ENCODE measurements around the gene ITLN2. TPM values are rescaled to one million over a fixed set of nuclear protein-coding genes. Genes with fewer than 3 reads are reported as not detected.

The ITLN2 gene
- total and polyA plus RNA-seq, 10 of the 15 experiments (the other 5 are each of a cell fraction or from before 2014, with no cell fraction given) = not detected

GRCh38 chr1:160997323-160998038, 42.9 kb upstream of the ITLN2 start:
- BruUV-seq (replicated peaks) = no TSS peak
- Histone ChIP-seq H2AFZ (ENCODE audit: control insufficient read depth, low read depth, low read length) (no peak overlapping the region), H3K9ac (ENCODE audit: control insufficient read depth, insufficient read depth, low read length) (no peak overlapping the region), H3K4me1 (ENCODE audit: control insufficient read depth, insufficient read depth, low read length) (peaks cover 3% of the 10 kb centered on the region; the same call in 1 of the 2 replicates), H4K20me1 (ENCODE audit: control insufficient read depth, insufficient read depth) (no peaks in the 10 kb centered on the region), H3K4me2 (ENCODE audit: control insufficient read depth, insufficient read depth) (no peak overlapping the region), H3K4me3 (no peak overlapping the region), H3K27ac (ENCODE audit: control insufficient read depth, insufficient read depth) (peak overlapping the region; percentile 33; the same call in 1 of the 2 replicates), H3K9me3 (replicated peaks; ENCODE audit: control insufficient read depth, insufficient read depth, low read length) (no peaks in the 10 kb centered on the region), H3K36me3 (ENCODE audit: control insufficient read depth in 2 of 2, insufficient read depth in 2 of 2, low read length in 1 of 2) (peaks cover 5 to 17% of the 10 kb centered on the region in 2 experiments; a peak in 3 of 4 replicates), H3K27me3 (replicated peaks in 1 of 2; ENCODE audit: control insufficient read depth in 2 of 2, insufficient read depth in 2 of 2, low read length in 1 of 2) (no peaks in the 10 kb centered on the region), H3K79me2 (ENCODE audit: control insufficient read depth, insufficient read depth, low read length) (no peaks in the 10 kb centered on the region)
- POLR2A ChIA-PET = interaction anchor here (0.6 to 1.7 kb wide), 12 partner anchors 10 to 100 kb away, joined by 3 to 13 read pairs (median 4); partner anchors contain the start of genes ARHGAP30, KLHDC9 and TSTD1
- in situ Hi-C loops (cut with MboI) = no loop called here
- 0% methylated on average over 1 of the region's 1 CpG for WGBS (ENCODE audit: insufficient coverage, insufficient replicate concordance, low lambda C conversion rate, missing lambda C conversion rate)
- intact Hi-C loops (cut with micrococcal nuclease; ENCODE audit: unreplicated experiment) = loop anchor here (1.0 kb wide), 2 partner anchors 100 to 142 kb away; no protein-coding TSS in a partner anchor
- FAIRE-seq (peak; percentile 83), DNase-seq (ENCODE audit: low read depth, low spot score) (no peak), ATAC-seq (peak; percentile 93)
- CTCF ChIA-PET = interaction anchor here (0.6 to 9.7 kb wide), 40 partner anchors 9 to 384 kb away, joined by 3 to 147 read pairs (median 5); partner anchors contain the start of genes ARHGAP30, B4GALT3, DEDD and F11R
- RAD21 ChIA-PET (ENCODE audit: unreplicated experiment) = interaction anchor here (0.8 to 2.5 kb wide), 28 partner anchors 8 to 319 kb away, joined by 3 to 42 read pairs (median 5); partner anchors contain the start of genes ARHGAP30, DEDD, F11R and KLHDC9
- SMC1A ChIA-PET (ENCODE audit: uncharacterized antibody, unreplicated experiment) = interaction anchor here (0.6 to 4.7 kb wide), 32 partner anchors 9 to 743 kb away, joined by 3 to 70 read pairs (median 4); partner anchors contain the start of genes ARHGAP30, DEDD, F11R and ITLN2
- TF ChIP-seq ZNF592 (IDR thresholded peaks at IDR 0.05) (no peak), YY1 (IDR thresholded peaks at IDR 0.05; ENCODE audit: low read depth, low read length) (peak; percentile 58; the same call in 1 of the 2 replicates), SREBF1 (IDR thresholded peaks at IDR 0.05; ENCODE audit: low read length) (no peak), CTCF (IDR thresholded peaks at IDR 0.05 in 2 of 3, conservative IDR thresholded peaks at IDR 0.05 in 1 of 3; ENCODE audit: control insufficient read depth in 2 of 3, extremely low read depth in 1 of 3, insufficient read depth in 1 of 3, low read depth in 3 of 3, low read length in 3 of 3) (peak; percentile 65 to 80 (median 72)), SMARCA5 (IDR thresholded peaks at IDR 0.05) (0 out of 2 replicates have a peak, but pooled peaks have one; percentile 44), RAD21 (IDR thresholded peaks at IDR 0.05; ENCODE audit: insufficient read depth, low read depth, low read length) (peak; percentile 85), RELB (IDR thresholded peaks at IDR 0.05; ENCODE audit: low read depth) (no peak), NFYB (IDR thresholded peaks at IDR 0.05; ENCODE audit: insufficient read depth, low read depth, low read length) (no peak), RUNX3 (IDR thresholded peaks at IDR 0.05; ENCODE audit: low read length) (peak; percentile 26; the same call in 1 of the 2 replicates), IKZF1 (conservative IDR thresholded peaks at IDR 0.05) (0 out of 2 replicates have a peak, but pooled peaks have one; percentile 22), IKZF2 (IDR thresholded peaks at IDR 0.05) (peak in 1 of 2 experiments; percentile 34; a peak in 1 of 4 replicates), SMC3 (IDR thresholded peaks at IDR 0.05; ENCODE audit: borderline replicate concordance, low read length) (peak; percentile 71; the same call in 1 of the 2 replicates), ELK1 (IDR thresholded peaks at IDR 0.05; ENCODE audit: low read depth, low read length) (no peak)
